ENCODE data around the gene GPX8. TPM values are rescaled to one million over a fixed set of nuclear protein-coding genes. Genes with fewer than 3 reads are reported as not detected.

GPX8 gene
- total and polyA plus RNA-seq, 4 experiments from 2014 or later = not detected

Small RNAs within 50 kb of the gene (microRNA-seq; reads per million reads assigned to microRNA genes)
- gene MIR449A (ENCODE audit: borderline microRNAs expressed, borderline number of aligned reads, borderline replicate concordance) = 6.2 reads per million, percentile 29 among the genes with 10 or more reads in this experiment
- 0.72 reads per million for gene MIR449B (ENCODE audit: borderline microRNAs expressed, borderline number of aligned reads, borderline replicate concordance)
- not detected for gene MIR449C (ENCODE audit: borderline microRNAs expressed, borderline number of aligned reads, borderline replicate concordance)

Other genes starting within 250 kb of the GPX8 start
- gene ESM1, start 174.6 kb upstream of the GPX8 start, total RNA-seq = 1 to 10 TPM in 1 of 2 experiments, under 1 TPM in 1; 0.99 to 1.5 TPM
- gene ESM1, start 174.6 kb upstream of the GPX8 start, polyA plus RNA-seq = 1 to 10 TPM; 1.1 TPM
- gene GZMK, start 135.9 kb upstream of the GPX8 start, total RNA-seq = 10 to 100 TPM; 30.0 to 31.3 TPM
- 100 to 1,000 TPM in 1 of 2 donors, 10 to 100 TPM in 1; 92.8 to 116 TPM for gene GZMK, start 135.9 kb upstream of the GPX8 start, polyA plus RNA-seq
- 10 to 100 TPM; 25.0 to 28.2 TPM for gene GZMA, start 57.5 kb upstream of the GPX8 start, total RNA-seq
- gene GZMA, start 57.5 kb upstream of the GPX8 start, polyA plus RNA-seq = 100 to 1,000 TPM; 199 to 230 TPM
- gene CDC20B, start 13.0 kb downstream of the GPX8 start, total RNA-seq = not detected
- not detected for gene CDC20B, start 13.0 kb downstream of the GPX8 start, polyA plus RNA-seq
- gene MCIDAS, start 67.1 kb downstream of the GPX8 start, total RNA-seq = not detected
- not detected for gene MCIDAS, start 67.1 kb downstream of the GPX8 start, polyA plus RNA-seq
- not detected for gene CCNO, start 73.4 kb downstream of the GPX8 start, total RNA-seq
- not detected for gene CCNO, start 73.4 kb downstream of the GPX8 start, polyA plus RNA-seq
- 10 to 100 TPM; 18.5 to 22.5 TPM for gene DHX29, start 147.5 kb downstream of the GPX8 start, total RNA-seq
- 10 to 100 TPM; 11.6 to 21.0 TPM for gene DHX29, start 147.5 kb downstream of the GPX8 start, polyA plus RNA-seq
- gene MTREX, start 147.8 kb downstream of the GPX8 start, total RNA-seq = 10 to 100 TPM; 73.3 to 82.2 TPM
- 10 to 100 TPM; 28.8 to 37.4 TPM for gene MTREX, start 147.8 kb downstream of the GPX8 start, polyA plus RNA-seq